GM12878 (cell line): ENCODE results near the gene GTSF1L. TPM values are rescaled to one million over a fixed set of nuclear protein-coding genes. Genes with fewer than 3 reads are reported as not detected.

Experiments
- ATAC-seq: fragments of 200-7000 bp; cut with Tn5 transposase; 3 replicates; pipeline ENCODE4 v1.9.1; 2020; ENCODE audit warnings: mild to moderate bottlenecking, moderate library complexity
- BruUV-seq: library from RNA; stranded (reverse); fragments of 400-500 nt; replicated peaks from 2 replicates; lab custom pipeline; 2021; lab: Mats Ljungman, UMichigan
- CTCF ChIA-PET: fragments of 300-600 bp; sonication (Branson Sonifier 250); formaldehyde crosslinking; extraction: SDS; loops from one replicate; lab custom pipeline; 2021; ENCODE audit warnings: inconsistent platforms; lab: Yijun Ruan, JAX
- POLR2A ChIA-PET: fragments of 350-600 bp; formaldehyde crosslinking; extraction: SDS; loops from one replicate; lab custom pipeline; 2021; ENCODE audit warnings: inconsistent platforms; lab: Charles Lee
- RAD21 ChIA-PET: fragments of 300-600 bp; sonication (Branson Sonifier 250); formaldehyde crosslinking; loops from one replicate; lab custom pipeline; 2023; ENCODE audit warnings: antibody characterized with exemption; ENCODE audit not compliant: unreplicated experiment; lab: Charles Lee
- SMC1A ChIA-PET: fragments of 300-600 bp; sonication (Branson Sonifier 250); formaldehyde crosslinking; loops from one replicate; lab custom pipeline; 2023; ENCODE audit not compliant: unreplicated experiment, uncharacterized antibody; lab: Charles Lee
- DNase-seq: peaks from one replicate; pipeline ENCODE4 v3.0.0-alpha.2; 2011; ENCODE audit warnings: low read depth, low spot score
- FAIRE-seq: peaks from 3 replicates; lab custom pipeline; 2011; peaks lifted over from hg19 to GRCh38; lab: Jason Lieb, UNC
- H2AFZ ChIP-seq: 2 replicates; pipeline ENCODE4 v1.6.0; 2011; ENCODE audit warnings: low read depth, low read length, control low read depth; ENCODE audit not compliant: control insufficient read depth
- H3K27ac ChIP-seq: 2 replicates; pipeline ENCODE4 v1.5.1; 2011; ENCODE audit warnings: control low read depth; ENCODE audit not compliant: control insufficient read depth, insufficient read depth
- H3K27me3 ChIP-seq, 2 experiments: replicated peaks in 1 of 2; 2 replicates each; pipeline versions ENCODE4 v1.6.0 to v1.6.1; 2011; ENCODE audit warnings: low read length in 1 of 2; ENCODE audit not compliant: control insufficient read depth in 2 of 2, insufficient read depth in 2 of 2
- H3K36me3 ChIP-seq, 2 experiments: 2 replicates each; pipeline ENCODE4 v1.5.1; 2011; ENCODE audit warnings: low read length in 1 of 2; ENCODE audit not compliant: control insufficient read depth in 2 of 2, insufficient read depth in 2 of 2
- H3K4me1 ChIP-seq: 2 replicates; pipeline ENCODE4 v1.6.1; 2011; ENCODE audit warnings: mild to moderate bottlenecking, low read length, moderate library complexity, mixed read lengths; ENCODE audit not compliant: control insufficient read depth, insufficient read depth
- H3K4me2 ChIP-seq: 2 replicates; pipeline ENCODE4 v1.6.0; 2011; ENCODE audit warnings: control low read depth; ENCODE audit not compliant: control insufficient read depth, insufficient read depth
- H3K4me3 ChIP-seq: fragments of 200-600 bp; sonication (generic); 2 replicates; pipeline ENCODE4 v1.5.1; 2016
- H3K79me2 ChIP-seq: 2 replicates; pipeline ENCODE4 v1.6.0; 2011; ENCODE audit warnings: low read length; ENCODE audit not compliant: control insufficient read depth, insufficient read depth
- H3K9ac ChIP-seq: 2 replicates; pipeline ENCODE4 v1.8.0; 2011; ENCODE audit warnings: low read length, control low read depth, mixed read lengths; ENCODE audit not compliant: control insufficient read depth, insufficient read depth
- H3K9me3 ChIP-seq: replicated peaks from 3 replicates; pipeline ENCODE4 v1.5.1; 2011; ENCODE audit warnings: mild to moderate bottlenecking, low read length; ENCODE audit not compliant: control insufficient read depth, insufficient read depth
- H4K20me1 ChIP-seq: 2 replicates; pipeline ENCODE4 v1.6.0; 2011; ENCODE audit not compliant: control insufficient read depth, insufficient read depth
- CHD2 ChIP-seq: IDR thresholded peaks from 2 replicates; pipeline ENCODE4 v1.6.1; 2011; ENCODE audit warnings: low read depth, low read length, improper control_type of control experiment, borderline replicate concordance
- CREB1 ChIP-seq: IDR thresholded peaks from 2 replicates; pipeline ENCODE4 v1.6.1; 2012; ENCODE audit warnings: low read depth, mild to moderate bottlenecking, inconsistent platforms
- HDAC2 ChIP-seq: fragments of 200-600 bp; sonication (generic); IDR thresholded peaks from 2 replicates; pipeline ENCODE4 v1.6.1; 2017
- MEF2A ChIP-seq: IDR thresholded peaks from 2 replicates; pipeline ENCODE4 v1.6.1; 2011; ENCODE audit warnings: low read depth, mild to moderate bottlenecking, low read length, moderate library complexity; ENCODE audit not compliant: insufficient read depth
- MYC ChIP-seq: IDR thresholded peaks from 2 replicates; pipeline ENCODE4 v1.6.1; 2011; ENCODE audit warnings: mild to moderate bottlenecking, low read length, moderate library complexity, inconsistent platforms; ENCODE audit not compliant: insufficient read depth, insufficient replicate concordance, insufficient read length, severe bottlenecking
- POLR2AphosphoS2 ChIP-seq: IDR thresholded peaks from 2 replicates; pipeline ENCODE4 v1.6.1; 2011; ENCODE audit warnings: low read depth, mild to moderate bottlenecking, low read length, improper control_type of control experiment, moderate library complexity
- RB1 ChIP-seq: fragments of 450-650 bp; formaldehyde crosslinking; IDR thresholded peaks from 2 replicates; pipeline ENCODE4 v1.6.1; 2017; ENCODE audit warnings: mild to moderate bottlenecking, borderline replicate concordance
- RBBP5 ChIP-seq: fragments of 200-600 bp; sonication (generic); conservative IDR thresholded peaks from 2 replicates; pipeline ENCODE4 v1.6.1; 2016
- RUNX3 ChIP-seq: IDR thresholded peaks from 2 replicates; pipeline ENCODE4 v1.6.1; 2012; ENCODE audit warnings: low read length, inconsistent platforms
- SIX5 ChIP-seq: IDR thresholded peaks from 2 replicates; pipeline ENCODE4 v1.6.1; 2011; ENCODE audit warnings: mild to moderate bottlenecking, low read depth, low read length, moderate library complexity; ENCODE audit not compliant: severe bottlenecking
- SMAD5 ChIP-seq: IDR thresholded peaks from 2 replicates; pipeline ENCODE4 v1.6.1; 2016; ENCODE audit warnings: antibody characterized with exemption, low read depth
- SMARCA5 ChIP-seq: fragments of 450-650 bp; IDR thresholded peaks from 2 replicates; pipeline ENCODE4 v1.6.1; 2017; ENCODE audit warnings: mild to moderate bottlenecking
- ZNF217 ChIP-seq: fragments of 450-650 bp; IDR thresholded peaks from 2 replicates; pipeline ENCODE4 v1.6.1; 2017; ENCODE audit warnings: antibody characterized with exemption, mild to moderate bottlenecking
- WGBS: methylation state at CpG from one replicate; pipeline ENCODE4 v1.1.6; 2016; ENCODE audit warnings: low lambda C conversion rate; ENCODE audit not compliant: insufficient replicate concordance, insufficient coverage; ENCODE audit errors: missing lambda C conversion rate; 5-methylcytosine and 5-hydroxymethylcytosine counted together
- in situ Hi-C: fragments of 300-500 bp; cut with MboI; formaldehyde crosslinking; loops from 9 replicates; pipeline ENCODE4 v1.14.3; 2018; ENCODE audit warnings: mixed read lengths
- intact Hi-C: fragments of 100-400 bp; cut with micrococcal nuclease; formaldehyde crosslinking; loops from one replicate; pipeline ENCODE4 v1.14.2; 2022; ENCODE audit not compliant: unreplicated experiment
- polyA plus RNA-seq, 11 experiments: library from polyadenylated mRNA; depleted of rRNA in 4 of 11; unstranded in 6 of 11; stranded (reverse) in 5 of 11; fragments of >200 nt; fragmentation: Nextera tagmentation in 4 of 11; fragmentation: Illumina TruSeq in 1 of 11; extraction: Ambion mirVana in 4 of 11; extraction: Trizol in 1 of 11; gene quantifications; 1 replicate in 1 of 11; 2 replicates in 10 of 11; pipeline versions ENCODE4 v1.2.1 to v1.2.3, GENCODE V29; 2011 to 2016; ENCODE audit warnings: inconsistent platforms in 2 of 11, missing spikeins in 2 of 11, low read depth in 1 of 11
- total RNA-seq, 4 experiments: library from RNA; depleted of rRNA in 3 of 4; stranded (reverse); fragments of >200 nt in 3 of 4; fragmentation: Illumina TruSeq in 1 of 4; extraction: Trizol in 1 of 4; gene quantifications; 2 replicates each; pipeline versions ENCODE4 v1.2.1 to v1.2.3, GENCODE V29; 2013 to 2021
- TF ChIP-seq, protein P1 (sequence below): IDR thresholded peaks from 2 replicates; pipeline ENCODE4 v1.6.1; 2011; ENCODE audit warnings: low read depth, low read length, improper control_type of control experiment, borderline replicate concordance
- TF ChIP-seq, protein P2 (sequence below): fragments of 450-650 bp; conservative IDR thresholded peaks from 2 replicates; pipeline ENCODE4 v1.6.1; 2017; ENCODE audit warnings: mild to moderate bottlenecking, moderate library complexity
- TF ChIP-seq, protein P3 (sequence below): fragments of 450-650 bp; IDR thresholded peaks from 2 replicates; pipeline ENCODE4 v1.6.1; 2014; ENCODE audit warnings: mild to moderate bottlenecking

The GTSF1L gene
- total and polyA plus RNA-seq, 10 of the 15 experiments (the other 5 are each of a cell fraction or from before 2014, with no cell fraction given) = 0.56 to 2.4 (median 1.3) TPM

DNA sequence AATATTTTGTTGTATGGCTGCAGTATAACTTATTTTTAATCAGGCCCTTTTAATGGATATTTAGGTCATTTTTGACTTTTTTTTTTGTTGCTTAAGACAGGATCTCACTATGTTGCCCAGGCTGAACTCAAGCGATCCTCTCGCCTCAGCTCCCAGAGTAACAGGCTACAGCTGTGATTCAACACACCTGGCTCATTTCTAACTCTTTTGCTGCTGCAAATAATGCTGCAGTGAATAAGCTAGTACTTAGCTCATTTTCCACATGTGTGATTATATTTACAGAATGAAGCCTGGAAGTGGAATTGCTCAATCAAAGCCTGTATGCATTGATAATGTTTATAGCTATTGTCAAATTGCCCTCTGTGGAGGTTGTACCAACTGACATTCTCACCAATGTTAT lies 1.1 kb downstream of the GTSF1L start (continued):
- TF ChIP-seq, protein P1, sequence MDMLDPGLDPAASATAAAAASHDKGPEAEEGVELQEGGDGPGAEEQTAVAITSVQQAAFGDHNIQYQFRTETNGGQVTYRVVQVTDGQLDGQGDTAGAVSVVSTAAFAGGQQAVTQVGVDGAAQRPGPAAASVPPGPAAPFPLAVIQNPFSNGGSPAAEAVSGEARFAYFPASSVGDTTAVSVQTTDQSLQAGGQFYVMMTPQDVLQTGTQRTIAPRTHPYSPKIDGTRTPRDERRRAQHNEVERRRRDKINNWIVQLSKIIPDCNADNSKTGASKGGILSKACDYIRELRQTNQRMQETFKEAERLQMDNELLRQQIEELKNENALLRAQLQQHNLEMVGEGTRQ = no peak
- no peak for TF ChIP-seq POLR2AphosphoS2
- TF ChIP-seq RBBP5 = no peak

DNA sequence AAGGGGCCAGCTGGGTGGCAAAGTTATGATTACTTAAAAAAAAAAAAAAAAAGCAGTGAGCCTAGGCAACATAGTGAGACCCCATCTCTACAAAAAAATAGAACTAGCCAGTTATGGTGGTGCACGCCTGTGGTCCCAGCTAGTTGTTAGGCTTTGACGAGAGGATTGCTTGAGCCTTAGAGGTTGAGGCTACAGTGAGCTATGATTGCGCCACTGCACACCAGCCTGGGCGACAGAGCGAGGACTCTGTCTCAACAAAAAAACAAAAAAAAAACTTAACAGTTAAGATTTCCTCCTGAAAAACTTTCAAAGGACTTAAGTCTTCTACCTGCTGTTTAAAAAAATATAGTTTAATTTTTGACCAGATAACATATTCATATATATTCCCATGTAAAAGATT lies 2.4 kb downstream of the GTSF1L start:
- Histone ChIP-seq H3K27ac (no peak overlapping the region), H3K4me2 (no peak overlapping the region), H3K9me3 (no peaks in the 10 kb centered on the region; the same call in 1 of the 3 replicates), H3K9ac (no peak overlapping the region), H2AFZ (no peak overlapping the region), H3K79me2 (no peaks in the 10 kb centered on the region), H3K36me3 (no peaks in the 10 kb centered on the region; a peak in 1 of 4 replicates), H3K27me3 (no peaks in the 10 kb centered on the region), H3K4me3 (no peak overlapping the region), H4K20me1 (no peaks in the 10 kb centered on the region), H3K4me1 (peaks cover 9% of the 10 kb centered on the region; the same call in 1 of the 2 replicates)
- POLR2A ChIA-PET = no interaction called here
- no TSS peak for BruUV-seq
- FAIRE-seq (no peak), ATAC-seq (no peak), DNase-seq (no peak)
- RAD21 ChIA-PET = interaction anchor here (0.6 to 0.7 kb wide), 2 partner anchors 32 to 230 kb away, joined by 3 read pairs; no protein-coding TSS in a partner anchor
- in situ Hi-C loops = no loop called here
- intact Hi-C loops = no loop called here
- 100% methylated on average over 5 of the region's 5 CpGs for WGBS
- TF ChIP-seq MYC = no peak
- TF ChIP-seq CHD2 = no peak
- no peak for TF ChIP-seq RB1
- no peak for TF ChIP-seq CREB1
- no peak for TF ChIP-seq RUNX3
- TF ChIP-seq, protein P2, sequence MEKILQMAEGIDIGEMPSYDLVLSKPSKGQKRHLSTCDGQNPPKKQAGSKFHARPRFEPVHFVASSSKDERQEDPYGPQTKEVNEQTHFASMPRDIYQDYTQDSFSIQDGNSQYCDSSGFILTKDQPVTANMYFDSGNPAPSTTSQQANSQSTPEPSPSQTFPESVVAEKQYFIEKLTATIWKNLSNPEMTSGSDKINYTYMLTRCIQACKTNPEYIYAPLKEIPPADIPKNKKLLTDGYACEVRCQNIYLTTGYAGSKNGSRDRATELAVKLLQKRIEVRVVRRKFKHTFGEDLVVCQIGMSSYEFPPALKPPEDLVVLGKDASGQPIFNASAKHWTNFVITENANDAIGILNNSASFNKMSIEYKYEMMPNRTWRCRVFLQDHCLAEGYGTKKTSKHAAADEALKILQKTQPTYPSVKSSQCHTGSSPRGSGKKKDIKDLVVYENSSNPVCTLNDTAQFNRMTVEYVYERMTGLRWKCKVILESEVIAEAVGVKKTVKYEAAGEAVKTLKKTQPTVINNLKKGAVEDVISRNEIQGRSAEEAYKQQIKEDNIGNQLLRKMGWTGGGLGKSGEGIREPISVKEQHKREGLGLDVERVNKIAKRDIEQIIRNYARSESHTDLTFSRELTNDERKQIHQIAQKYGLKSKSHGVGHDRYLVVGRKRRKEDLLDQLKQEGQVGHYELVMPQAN = no peak
- no peak for TF ChIP-seq ZNF217
- TF ChIP-seq SMAD5 = no peak
- no peak for TF ChIP-seq HDAC2
- no peak for TF ChIP-seq SIX5
- TF ChIP-seq, protein P3, sequence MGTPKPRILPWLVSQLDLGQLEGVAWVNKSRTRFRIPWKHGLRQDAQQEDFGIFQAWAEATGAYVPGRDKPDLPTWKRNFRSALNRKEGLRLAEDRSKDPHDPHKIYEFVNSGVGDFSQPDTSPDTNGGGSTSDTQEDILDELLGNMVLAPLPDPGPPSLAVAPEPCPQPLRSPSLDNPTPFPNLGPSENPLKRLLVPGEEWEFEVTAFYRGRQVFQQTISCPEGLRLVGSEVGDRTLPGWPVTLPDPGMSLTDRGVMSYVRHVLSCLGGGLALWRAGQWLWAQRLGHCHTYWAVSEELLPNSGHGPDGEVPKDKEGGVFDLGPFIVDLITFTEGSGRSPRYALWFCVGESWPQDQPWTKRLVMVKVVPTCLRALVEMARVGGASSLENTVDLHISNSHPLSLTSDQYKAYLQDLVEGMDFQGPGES = no peak
- TF ChIP-seq SMARCA5 = no peak
- no peak for TF ChIP-seq MEF2A
- SMC1A ChIA-PET = interaction anchor here (0.7 to 1.6 kb wide), 4 partner anchors 8 to 375 kb away, joined by 3 to 6 read pairs (median 5); no protein-coding TSS in a partner anchor
- CTCF ChIA-PET = interaction anchor here (1.0 to 2.6 kb wide), 4 partner anchors 8 to 141 kb away, joined by 3 to 9 read pairs (median 4); no protein-coding TSS in a partner anchor
